GM12878 (cell line): ENCODE results near the gene SLC4A1.

Source experiments
- BRCA1 ChIP-seq: IDR thresholded peaks from 2 replicates; pipeline ENCODE4 v1.6.1; 2011; ENCODE audit warnings: low read depth, low read length, improper control_type of control experiment
- CTCF ChIP-seq, 3 experiments: IDR thresholded peaks in 2 of 3; conservative IDR thresholded peaks in 1 of 3; 2 replicates each; pipeline ENCODE4 v1.5.1; 2011; ENCODE audit warnings: low read depth in 3 of 3, low read length in 3 of 3, mild to moderate bottlenecking in 3 of 3, control low read depth in 2 of 3, moderate library complexity in 2 of 3, inconsistent platforms in 1 of 3, mixed read lengths in 1 of 3; ENCODE audit not compliant: control insufficient read depth in 2 of 3, insufficient read depth in 1 of 3; ENCODE audit errors: extremely low read depth in 1 of 3
- EZH2 ChIP-seq: IDR thresholded peaks from 2 replicates; pipeline ENCODE4 v1.6.1; 2012; ENCODE audit warnings: low read depth, mild to moderate bottlenecking, control low read depth, inconsistent platforms, low read length, borderline replicate concordance; ENCODE audit not compliant: control insufficient read depth
- FOS ChIP-seq: IDR thresholded peaks from 3 replicates; pipeline ENCODE4 v1.6.1; 2011; ENCODE audit warnings: borderline replicate concordance; ENCODE audit not compliant: insufficient read length; ENCODE audit errors: extremely low read depth
- NR2C2 ChIP-seq: IDR thresholded peaks from 2 replicates; pipeline ENCODE4 v1.6.1; 2011; ENCODE audit warnings: borderline replicate concordance, low read depth; ENCODE audit not compliant: control insufficient read depth, insufficient read length
- POLR2A ChIP-seq: IDR thresholded peaks from 2 replicates; pipeline ENCODE4 v1.6.1; 2011; ENCODE audit warnings: low read depth, mild to moderate bottlenecking, low read length
- POLR2AphosphoS5 ChIP-seq: IDR thresholded peaks from 2 replicates; pipeline ENCODE4 v1.6.1; 2011; ENCODE audit warnings: mild to moderate bottlenecking, low read length, inconsistent platforms
- RCOR1 ChIP-seq: conservative IDR thresholded peaks from 2 replicates; pipeline ENCODE4 v1.6.1; 2012; ENCODE audit warnings: low read depth, low read length, improper control_type of control experiment
- SMC3 ChIP-seq: IDR thresholded peaks from 2 replicates; pipeline ENCODE4 v1.6.1; 2011; ENCODE audit warnings: low read length, improper control_type of control experiment, borderline replicate concordance
- STAT1 ChIP-seq: fragments of 450-650 bp; conservative IDR thresholded peaks from 2 replicates; pipeline ENCODE4 v1.6.1; 2014; ENCODE audit warnings: antibody characterized with exemption, mild to moderate bottlenecking
- TCF12 ChIP-seq: IDR thresholded peaks from 2 replicates; pipeline ENCODE4 v1.6.1; 2011; ENCODE audit warnings: low read depth, mild to moderate bottlenecking, low read length
- ZNF274 ChIP-seq: IDR thresholded peaks from one replicate; pipeline ENCODE4 v1.8.0; 2011; ENCODE audit not compliant: insufficient read length, insufficient read depth
- ZZZ3 ChIP-seq: IDR thresholded peaks from 2 replicates; pipeline ENCODE4 v1.6.1; 2011; ENCODE audit warnings: low read depth; ENCODE audit not compliant: control insufficient read depth, insufficient read length

- TF ChIP-seq ZNF274 (no peak), CTCF (IDR thresholded peaks at IDR 0.05 in 2 of 3, conservative IDR thresholded peaks at IDR 0.05 in 1 of 3; ENCODE audit: control insufficient read depth in 2 of 3, extremely low read depth in 1 of 3, insufficient read depth in 1 of 3, low read depth in 3 of 3, low read length in 3 of 3) (no peak), BRCA1 (no peak), POLR2AphosphoS5 (no peak), RCOR1 (no peak), STAT1 (no peak), POLR2A (no peak), FOS (no peak), TCF12 (no peak), ZZZ3 (no peak), EZH2 (no peak), NR2C2 (no peak), SMC3 (no peak)
Measured at GRCh38 chr17:44314524-44314868, 46.6 kb upstream of the SLC4A1 start.
